Bone marrow (tissue), 2 donors: ENCODE results near the gene NPHS2.

Source experiments
- DNase-seq, 2 donors: peaks; one replicate each; lab custom pipeline; 2025; lab: John Stamatoyannopoulos, UW

The NPHS2 gene

DNA sequence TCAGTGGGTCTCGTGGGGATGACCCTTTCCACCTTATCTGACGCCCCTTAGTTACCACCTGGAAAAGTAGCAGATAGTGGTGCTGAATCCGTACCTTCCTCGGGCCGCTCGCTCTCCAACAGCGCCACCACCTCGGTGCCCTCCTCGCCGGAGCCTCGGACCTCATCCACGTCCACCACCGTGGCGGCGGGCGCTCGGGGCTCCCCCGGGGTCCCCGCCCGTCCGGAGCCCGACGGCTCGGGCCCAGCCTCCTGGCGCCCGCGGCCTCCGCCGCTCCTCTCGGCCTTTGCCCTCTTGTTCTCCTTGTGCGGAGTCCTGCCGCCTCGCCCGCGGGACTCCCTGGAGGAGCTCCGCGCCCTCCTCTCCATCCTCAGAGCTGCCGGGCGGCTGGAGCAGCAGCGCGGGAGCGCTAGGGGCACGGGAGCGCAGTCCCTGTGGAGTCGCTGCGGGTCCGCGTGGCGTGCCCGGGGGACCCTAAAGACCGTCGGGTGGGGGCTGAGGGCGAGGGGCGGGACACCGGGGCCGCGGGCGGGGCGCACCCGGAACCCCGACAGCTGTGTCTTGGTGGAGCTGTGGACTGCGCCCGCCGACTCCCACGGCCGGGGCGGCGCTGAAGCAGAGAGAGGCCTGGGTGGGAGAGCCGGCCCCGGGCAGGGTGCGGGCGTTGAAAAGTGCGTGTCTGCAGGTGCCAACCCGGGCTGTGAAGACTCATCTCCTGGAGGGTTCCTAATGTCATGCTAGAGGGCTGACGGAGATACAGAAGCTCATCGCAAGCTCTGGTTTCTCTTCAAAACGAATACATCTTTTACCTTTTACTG lies at the start of gene NPHS2:
TSS of gene NPHS2 (minus strand) at position 452 of the 818 bp plus-strand sequence. CDS start at position 368, 84 bp downstream.
- DNase-seq: no peak

DNA sequence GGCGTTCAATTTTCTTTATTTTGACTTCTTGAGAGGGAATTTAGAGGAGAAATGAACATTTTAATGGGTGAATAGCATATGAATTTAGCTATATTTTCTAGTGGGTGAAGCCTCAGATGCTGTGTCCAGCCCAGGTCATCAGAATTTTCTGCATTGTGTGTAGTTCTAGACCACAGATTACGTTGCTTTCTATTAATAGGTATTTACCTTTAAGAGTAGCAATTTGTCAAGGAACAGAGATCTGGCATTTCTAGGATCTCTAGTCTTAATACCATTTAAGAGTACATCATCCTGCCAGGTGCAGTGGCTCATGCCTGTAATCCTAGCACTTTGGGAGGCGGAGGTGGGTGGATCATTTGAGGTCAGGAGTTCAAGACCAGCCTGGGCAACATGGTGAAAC lies 36.6 kb upstream of the NPHS2 start:
- DNase-seq: no peak

- DNase-seq: no peak
These were observed 25.3 kb upstream of the NPHS2 start for GRCh38 chr1:179601093-179601492.

DNA sequence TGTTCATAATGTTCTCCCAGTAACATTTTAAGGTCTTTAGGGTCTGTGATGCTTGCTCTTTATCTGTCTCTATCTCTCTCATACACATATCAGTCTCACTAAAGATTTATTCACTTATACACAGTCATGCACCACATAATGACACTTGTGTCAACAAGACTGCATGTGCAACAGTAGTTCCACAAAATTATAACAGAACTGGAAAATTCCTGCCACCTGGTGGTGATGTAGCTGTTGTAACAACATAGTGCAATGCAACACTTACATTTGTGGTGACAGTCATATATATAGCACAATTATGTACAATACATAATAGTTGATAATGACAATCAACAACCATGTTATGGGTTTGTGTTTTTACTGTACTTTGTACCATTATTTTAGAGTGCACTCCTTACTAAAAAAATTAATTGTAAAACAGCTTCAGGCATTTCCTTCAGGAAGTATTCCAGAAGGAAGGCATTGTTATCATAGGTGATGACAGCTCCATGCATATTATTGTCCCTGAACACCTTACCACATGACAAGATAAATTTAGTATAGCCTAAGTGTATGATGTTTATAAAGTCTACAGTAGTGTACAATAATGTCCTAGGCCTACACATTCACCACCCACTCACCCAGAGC lies 24.0 kb upstream of the NPHS2 start:
- DNase-seq: no peak

GRCh38 chr1:179598631-179599030 lies 22.9 kb upstream of the NPHS2 start:
- no peak for DNase-seq

DNA sequence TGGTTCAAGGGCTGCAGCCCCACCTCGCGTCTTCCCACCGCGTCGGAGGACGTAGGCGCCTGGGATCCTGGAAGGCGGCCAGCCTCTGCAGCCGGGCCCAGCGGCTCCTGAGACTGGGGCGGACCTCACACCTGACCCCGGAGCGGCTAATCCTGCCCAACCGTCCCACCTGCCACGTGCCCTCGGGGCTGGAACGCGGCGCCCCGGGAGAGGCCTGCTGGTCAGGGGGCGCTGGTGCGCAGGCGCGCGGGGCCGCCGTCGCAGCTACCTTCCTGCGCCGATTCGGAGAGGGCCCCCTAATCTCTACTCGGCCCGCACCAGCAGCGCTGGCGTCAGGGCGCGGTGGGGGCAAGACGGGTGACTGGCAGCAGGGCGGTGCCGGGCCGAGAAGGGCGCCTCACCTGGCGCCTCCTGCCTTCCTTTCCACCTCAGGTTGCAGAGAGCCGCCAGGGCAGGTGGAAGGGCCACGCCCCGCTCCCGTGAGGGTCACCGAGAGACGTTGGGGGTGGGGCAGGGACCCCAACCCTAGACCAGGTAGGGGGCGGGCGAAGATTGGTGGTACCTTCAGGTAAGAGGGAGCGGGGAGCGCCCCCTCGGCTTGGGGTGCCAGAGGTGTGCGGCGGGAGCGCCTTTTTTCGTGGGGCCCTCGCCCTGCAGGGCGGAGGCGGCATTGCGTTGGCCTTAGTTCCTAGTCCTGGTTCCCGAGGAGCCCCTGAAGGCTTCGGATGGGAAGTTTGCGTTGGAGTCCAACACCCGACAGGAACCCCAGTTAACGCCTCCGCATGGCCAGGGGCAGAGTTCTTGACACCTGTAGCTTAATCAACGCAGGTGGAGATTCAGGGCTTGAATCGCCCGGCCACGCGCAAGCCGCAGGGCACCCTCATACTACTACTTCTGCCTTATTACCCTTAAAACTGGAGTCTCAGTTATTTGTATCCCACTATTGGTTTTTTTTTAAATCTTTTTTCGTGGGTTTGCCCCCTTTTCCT lies 16.1 kb upstream of the NPHS2 start, which contains the start of gene TDRD5:
TSS of gene TDRD5 (plus strand) at position 241 of the 989 bp plus-strand sequence. CDS start 784 bp downstream, outside the sequence.
- no peak for DNase-seq

DNA sequence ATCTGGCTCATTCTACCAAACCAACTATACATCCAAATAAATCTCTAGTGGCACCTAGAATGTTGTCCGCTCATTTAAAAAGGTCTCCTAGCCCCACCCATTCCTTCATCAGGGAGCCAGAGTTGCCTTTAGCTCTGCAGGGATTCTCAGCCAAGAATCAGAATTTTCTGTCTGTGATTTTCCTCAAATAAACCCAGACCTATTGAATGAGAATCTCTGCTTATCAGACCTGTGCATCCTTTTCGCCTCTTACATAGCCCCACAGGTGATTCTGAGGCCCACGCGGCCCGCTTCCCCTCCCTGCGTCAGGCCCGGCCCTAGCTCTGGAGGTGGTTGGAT lies 15.5 kb upstream of the NPHS2 start:
- no peak for DNase-seq

- no peak for DNase-seq
These were observed 14.9 kb upstream of the NPHS2 start for GRCh38 chr1:179590671-179591070.

DNA sequence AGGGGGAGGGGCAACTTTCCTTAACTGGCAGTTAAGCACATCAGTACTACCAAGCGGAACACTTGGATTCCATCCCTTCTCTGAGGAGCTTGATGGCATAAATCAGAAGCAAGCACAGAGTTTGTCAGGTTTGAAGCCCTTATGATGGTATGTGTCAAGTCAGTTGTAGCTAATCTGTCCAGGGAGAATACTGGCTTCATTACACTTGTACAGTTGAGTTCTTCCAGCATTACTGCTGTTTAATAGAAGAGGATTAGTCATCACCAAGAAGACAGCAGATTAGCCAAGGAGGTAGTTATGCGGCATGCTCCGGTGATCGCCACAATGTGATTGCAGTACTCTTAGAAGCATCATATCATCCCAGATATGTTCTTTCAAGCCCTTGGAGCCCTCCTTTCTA lies 13.8 kb upstream of the NPHS2 start:
- DNase-seq: no peak

GRCh38 chr1:179588425-179589024 lies 12.8 kb upstream of the NPHS2 start:
- no peak for DNase-seq

- no peak for DNase-seq
These were observed 11.6 kb upstream of the NPHS2 start for GRCh38 chr1:179587336-179587735.

- DNase-seq: no peak
These were observed 10.5 kb upstream of the NPHS2 start for GRCh38 chr1:179586107-179586823.

- DNase-seq: no peak
These were observed 8.1 kb upstream of the NPHS2 start for GRCh38 chr1:179583771-179584320.

DNA sequence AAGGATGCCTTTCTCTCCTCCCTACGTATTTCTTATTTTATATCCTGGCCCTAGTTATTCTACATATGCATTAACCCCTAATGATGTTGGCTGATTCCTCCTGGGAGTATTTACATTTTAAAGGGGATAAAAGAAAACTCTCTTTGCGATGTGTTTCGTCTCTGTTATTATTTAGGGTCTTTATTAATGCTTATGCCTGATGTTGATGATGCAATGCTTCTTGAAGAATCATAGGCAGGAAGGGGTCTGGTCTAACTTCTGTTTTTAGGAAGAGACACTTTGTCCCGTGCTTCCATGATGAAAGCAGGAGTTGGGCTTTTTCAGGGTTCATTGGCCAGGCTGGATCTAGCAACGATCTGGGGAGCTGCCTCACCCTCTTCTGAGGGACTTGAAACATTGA lies 761 bp upstream of the NPHS2 start:
- DNase-seq: no peak

DNA sequence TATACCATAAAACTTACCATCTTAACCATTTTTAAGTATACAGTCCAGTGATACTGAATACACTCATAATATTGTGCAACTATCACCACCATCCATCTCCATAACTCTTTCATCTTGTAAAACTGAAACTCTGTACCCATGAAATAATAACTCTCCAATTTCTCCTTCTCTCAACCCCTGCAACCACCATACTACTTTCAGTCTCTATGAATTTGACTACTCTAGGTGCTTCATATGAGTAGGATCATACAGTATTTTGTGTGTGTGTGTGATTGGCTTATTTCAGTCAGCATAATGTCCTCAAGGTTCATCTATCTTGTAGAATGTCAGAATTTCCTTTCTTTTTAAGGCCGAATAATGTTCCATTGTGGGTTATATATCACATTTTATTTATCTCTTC lies 17.7 kb downstream of the NPHS2 start:
- no peak for DNase-seq

GRCh38 chr1:179554427-179554826 lies 21.3 kb downstream of the NPHS2 start:
- no peak for DNase-seq

DNA sequence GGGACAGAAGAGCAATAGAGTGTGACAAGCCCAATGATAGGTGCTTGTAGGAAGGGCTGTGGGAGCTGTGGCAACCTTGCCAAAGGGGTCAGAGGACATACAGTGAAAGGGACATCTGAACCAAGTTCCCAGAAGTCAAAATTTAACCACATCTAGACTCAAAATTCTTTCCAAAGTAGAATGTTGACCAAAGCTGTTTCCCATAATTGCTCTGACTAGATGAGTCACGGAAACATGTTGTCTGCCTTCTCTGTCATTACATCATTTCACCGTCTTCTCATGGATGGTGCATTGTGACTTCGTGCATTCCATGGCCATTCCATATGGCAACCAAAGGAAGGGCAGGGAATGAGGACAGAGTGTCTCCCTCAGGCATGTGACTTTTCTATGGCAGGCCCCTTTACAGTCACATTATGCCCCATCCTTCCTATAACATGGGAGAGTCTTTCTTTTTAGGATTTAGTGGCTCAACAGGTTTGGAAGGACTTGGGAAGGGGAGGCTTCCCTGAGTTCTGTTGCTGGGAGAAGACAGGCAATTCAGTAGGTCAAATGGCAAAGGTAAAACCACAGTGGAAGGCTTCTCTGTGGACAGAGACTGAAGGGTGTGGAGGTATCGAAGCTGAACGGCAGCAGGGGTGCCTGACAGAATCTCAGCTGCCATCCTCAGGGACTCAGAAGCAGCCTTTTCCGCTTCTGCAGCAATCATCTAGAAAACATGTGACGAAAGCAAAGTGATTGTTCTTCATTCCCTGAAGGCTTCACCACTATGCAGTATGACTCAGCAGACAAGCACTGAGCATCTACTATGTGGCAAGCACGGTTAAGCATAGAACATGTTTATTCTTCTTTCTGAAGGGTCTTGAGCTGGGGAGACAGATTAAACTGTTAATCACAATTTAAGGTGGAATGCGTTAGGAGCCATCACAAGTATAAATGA lies 24.7 kb downstream of the NPHS2 start:
- DNase-seq: no peak

DNA sequence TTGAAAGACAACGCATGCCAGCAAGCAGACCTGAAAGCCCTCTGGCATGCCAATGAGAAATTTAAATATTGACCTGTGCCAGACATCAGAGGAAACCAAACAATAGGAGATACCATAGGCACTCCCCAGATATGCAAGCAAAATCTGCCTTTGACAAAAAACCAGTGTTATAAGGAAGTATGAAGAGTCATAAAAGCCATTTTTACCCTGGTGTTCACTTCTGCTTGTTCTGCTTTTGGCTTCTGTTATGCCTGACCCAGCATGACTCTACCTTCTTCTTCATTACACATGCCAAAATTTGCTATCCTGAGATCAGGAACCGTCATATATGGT lies 26.4 kb downstream of the NPHS2 start:
- DNase-seq: no peak

DNA sequence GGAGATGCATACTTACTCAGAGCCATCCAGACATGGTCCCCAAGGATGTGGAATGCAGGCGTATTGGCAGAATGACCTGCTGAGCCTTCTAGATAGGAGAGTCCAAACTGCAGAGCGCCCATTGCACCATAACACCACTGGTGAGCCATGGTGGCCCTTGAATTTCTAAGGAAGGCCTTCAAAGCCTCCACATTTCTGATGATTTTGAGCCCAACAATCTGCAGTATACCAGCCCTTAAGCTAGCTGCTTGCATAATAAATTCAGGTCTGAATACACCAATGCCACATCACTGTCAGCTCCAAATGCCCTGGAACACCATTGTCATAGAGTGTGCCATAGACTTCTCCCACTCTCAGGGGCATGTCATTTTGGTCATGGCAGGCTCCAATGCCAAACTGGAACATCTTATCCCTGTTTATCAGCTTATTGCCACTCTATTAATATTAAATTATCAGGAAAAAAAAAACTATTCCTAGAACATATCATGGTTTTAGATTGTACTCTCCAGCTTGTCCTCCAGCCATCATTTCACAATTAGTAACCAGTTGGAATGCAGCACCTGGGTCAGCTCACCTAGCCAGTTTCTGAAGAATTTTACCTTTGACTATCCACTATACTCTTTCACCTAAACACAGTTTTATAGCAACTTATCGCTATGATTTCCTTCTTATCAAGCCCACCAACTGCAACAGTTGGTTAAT lies 26.9 kb downstream of the NPHS2 start:
- no peak for DNase-seq
